Measurements from ENCODE around the gene SLC44A5.

Gene SLC44A5

DNA sequence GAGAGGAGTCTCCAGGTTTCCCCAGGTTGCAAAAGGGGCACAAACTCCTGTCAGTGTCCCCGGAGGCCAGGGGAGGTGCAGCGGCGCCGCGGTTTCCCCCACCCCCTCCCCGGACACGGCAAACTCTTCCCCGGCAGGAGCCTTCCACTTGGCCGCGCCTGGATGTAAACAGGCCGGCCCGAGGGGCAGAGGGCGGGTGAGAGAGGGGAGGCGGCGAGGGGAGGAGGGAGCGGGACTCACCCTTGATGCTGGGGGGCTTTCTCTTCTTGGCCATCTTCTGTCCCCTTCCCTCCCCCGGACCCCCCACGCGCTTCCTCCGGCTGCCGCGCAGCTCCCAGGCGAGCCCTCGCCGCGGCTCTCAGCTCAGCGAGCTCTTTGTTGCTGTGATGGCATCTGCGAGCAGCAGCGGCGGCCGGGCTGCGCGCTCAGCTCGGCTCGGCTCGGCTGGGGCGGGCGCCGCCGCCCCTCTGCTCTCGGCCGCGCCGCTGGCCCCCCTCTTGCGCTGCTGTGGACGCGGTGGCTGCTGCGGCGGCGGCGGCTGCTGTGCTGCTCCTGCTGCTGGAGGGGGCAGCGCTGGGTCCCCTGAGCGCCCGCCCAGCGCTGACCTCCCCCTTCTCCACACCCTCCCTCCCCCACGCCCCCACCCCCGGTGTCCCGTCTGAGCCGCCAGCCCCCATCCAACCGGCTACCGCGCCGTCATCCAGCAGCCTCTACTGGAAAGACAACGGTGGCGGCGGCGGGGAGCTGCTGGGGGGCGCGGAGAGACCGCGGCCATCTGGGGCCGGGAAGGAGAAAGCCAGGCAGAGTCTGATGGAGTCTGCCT lies 4.9 kb upstream of the SLC44A5 start:
- no peaks in the 10 kb centered on the region for H3K27me3 ChIP-seq (ENCODE audit: insufficient read depth, low read depth)
- no peaks in the 10 kb centered on the region for H4K20me1 ChIP-seq (ENCODE audit: insufficient read depth)
- H3K4me2 ChIP-seq = peak overlapping the region; percentile 54; the same call in 1 of the 2 replicates
- peak overlapping the region; percentile 33 for H3K4me3 ChIP-seq (IDR thresholded peaks at IDR 0.05; ENCODE audit: insufficient read depth, low read depth, low read length)
- no peaks in the 10 kb centered on the region for H3K36me3 ChIP-seq (ENCODE audit: insufficient read depth)
- H3K9ac ChIP-seq = no peak overlapping the region
- H2AFZ ChIP-seq (ENCODE audit: low read depth) = peak overlapping the region; percentile 76
- H3K27ac ChIP-seq = no peak overlapping the region
- H3K79me2 ChIP-seq (ENCODE audit: insufficient read depth, low read depth) = no peaks in the 10 kb centered on the region
- TF ChIP-seq, protein P1, sequence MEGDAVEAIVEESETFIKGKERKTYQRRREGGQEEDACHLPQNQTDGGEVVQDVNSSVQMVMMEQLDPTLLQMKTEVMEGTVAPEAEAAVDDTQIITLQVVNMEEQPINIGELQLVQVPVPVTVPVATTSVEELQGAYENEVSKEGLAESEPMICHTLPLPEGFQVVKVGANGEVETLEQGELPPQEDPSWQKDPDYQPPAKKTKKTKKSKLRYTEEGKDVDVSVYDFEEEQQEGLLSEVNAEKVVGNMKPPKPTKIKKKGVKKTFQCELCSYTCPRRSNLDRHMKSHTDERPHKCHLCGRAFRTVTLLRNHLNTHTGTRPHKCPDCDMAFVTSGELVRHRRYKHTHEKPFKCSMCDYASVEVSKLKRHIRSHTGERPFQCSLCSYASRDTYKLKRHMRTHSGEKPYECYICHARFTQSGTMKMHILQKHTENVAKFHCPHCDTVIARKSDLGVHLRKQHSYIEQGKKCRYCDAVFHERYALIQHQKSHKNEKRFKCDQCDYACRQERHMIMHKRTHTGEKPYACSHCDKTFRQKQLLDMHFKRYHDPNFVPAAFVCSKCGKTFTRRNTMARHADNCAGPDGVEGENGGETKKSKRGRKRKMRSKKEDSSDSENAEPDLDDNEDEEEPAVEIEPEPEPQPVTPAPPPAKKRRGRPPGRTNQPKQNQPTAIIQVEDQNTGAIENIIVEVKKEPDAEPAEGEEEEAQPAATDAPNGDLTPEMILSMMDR (conservative IDR thresholded peaks at IDR 0.05; ENCODE audit: low read depth, low read length) = no peak
- peaks cover 5% of the 10 kb centered on the region for H3K4me1 ChIP-seq (ENCODE audit: low read depth, poor library complexity, severe bottlenecking)

DNA sequence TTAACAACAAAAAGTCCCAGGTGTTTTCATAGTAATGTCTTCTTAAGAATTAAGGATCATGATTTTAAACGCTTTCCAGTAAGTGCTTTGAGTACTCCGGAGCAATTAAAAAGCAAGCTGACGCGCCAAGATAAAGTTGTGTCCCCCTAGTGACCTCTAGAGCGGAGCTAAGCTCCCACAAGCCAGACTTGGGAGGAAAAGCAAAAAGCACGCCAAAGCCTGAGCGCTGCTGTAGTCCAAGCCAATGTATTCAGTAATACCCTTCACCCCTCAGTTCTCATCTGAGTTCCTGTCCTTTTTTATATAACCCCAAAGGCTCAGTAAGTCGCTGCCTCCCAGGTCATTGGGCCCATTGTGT lies 3.5 kb upstream of the SLC44A5 start:
- TF ChIP-seq, protein P1 (conservative IDR thresholded peaks at IDR 0.05; ENCODE audit: low read depth, low read length) = no peak
- H3K4me3 ChIP-seq (IDR thresholded peaks at IDR 0.05; ENCODE audit: insufficient read depth, low read depth, low read length) = no peak overlapping the region
- H3K4me2 ChIP-seq = peak overlapping the region; percentile 54; the same call in 1 of the 2 replicates
- H3K79me2 ChIP-seq (ENCODE audit: insufficient read depth, low read depth) = no peaks in the 10 kb centered on the region
- H4K20me1 ChIP-seq (ENCODE audit: insufficient read depth) = no peaks in the 10 kb centered on the region
- no peak overlapping the region for H3K9ac ChIP-seq
- peaks cover 5% of the 10 kb centered on the region for H3K4me1 ChIP-seq (ENCODE audit: low read depth, poor library complexity, severe bottlenecking)
- H3K27me3 ChIP-seq (ENCODE audit: insufficient read depth, low read depth) = no peaks in the 10 kb centered on the region
- H3K27ac ChIP-seq = no peak overlapping the region
- H3K36me3 ChIP-seq (ENCODE audit: insufficient read depth) = no peaks in the 10 kb centered on the region
- peak overlapping the region; percentile 76 for H2AFZ ChIP-seq (ENCODE audit: low read depth)

DNA sequence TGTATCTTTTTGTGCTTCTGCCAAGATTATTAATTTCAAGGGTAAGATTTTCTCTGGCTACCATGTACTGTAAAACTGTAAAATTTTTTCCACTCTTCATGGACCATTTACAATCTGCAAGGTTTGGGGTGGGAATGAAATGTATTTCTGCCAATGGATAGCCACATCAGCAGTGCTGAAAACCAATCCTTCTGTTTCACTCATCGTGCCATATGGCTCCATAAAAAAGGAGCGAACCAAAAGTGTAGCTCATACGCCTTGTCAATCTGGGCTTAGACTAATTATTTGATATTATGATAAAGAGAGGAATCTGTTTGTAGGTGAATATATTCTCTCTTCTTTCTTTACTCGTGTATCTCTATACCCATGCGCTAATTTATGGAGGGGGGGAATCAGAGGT lies 3.0 kb upstream of the SLC44A5 start:
- TF ChIP-seq, protein P1 (conservative IDR thresholded peaks at IDR 0.05; ENCODE audit: low read depth, low read length) = no peak
- no peak overlapping the region for H3K27ac ChIP-seq
- no peak overlapping the region for H2AFZ ChIP-seq (ENCODE audit: low read depth)
- no peak overlapping the region for H3K4me3 ChIP-seq (IDR thresholded peaks at IDR 0.05; ENCODE audit: insufficient read depth, low read depth, low read length)
- H3K27me3 ChIP-seq (ENCODE audit: insufficient read depth, low read depth) = no peaks in the 10 kb centered on the region
- no peaks in the 10 kb centered on the region for H3K79me2 ChIP-seq (ENCODE audit: insufficient read depth, low read depth)
- H3K4me1 ChIP-seq (ENCODE audit: low read depth, poor library complexity, severe bottlenecking) = peaks cover 5% of the 10 kb centered on the region
- no peaks in the 10 kb centered on the region for H4K20me1 ChIP-seq (ENCODE audit: insufficient read depth)
- no peak overlapping the region for H3K4me2 ChIP-seq
- no peak overlapping the region for H3K9ac ChIP-seq
- H3K36me3 ChIP-seq (ENCODE audit: insufficient read depth) = no peaks in the 10 kb centered on the region

DNA sequence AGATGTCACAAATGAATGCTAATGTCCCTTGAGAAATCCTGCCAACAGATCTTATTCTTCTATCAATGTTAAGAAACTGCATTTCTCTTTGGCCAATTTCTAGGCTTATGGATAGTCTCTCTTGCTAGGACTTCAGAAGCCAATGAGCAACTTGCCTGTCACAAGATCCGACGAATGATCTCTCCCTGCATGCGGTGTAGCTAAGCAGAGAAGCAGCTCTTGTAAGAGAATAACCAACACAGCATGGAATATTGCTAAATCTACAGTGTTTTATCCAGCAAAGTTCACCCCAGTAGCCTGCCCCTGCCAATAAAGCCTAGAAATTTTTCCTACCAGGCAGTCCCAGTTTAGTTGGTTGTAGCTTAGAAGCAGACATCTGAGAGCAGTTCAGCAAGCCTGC lies 2.1 kb upstream of the SLC44A5 start:
- Histone ChIP-seq H3K27me3 (ENCODE audit: insufficient read depth, low read depth) (no peaks in the 10 kb centered on the region), H4K20me1 (ENCODE audit: insufficient read depth) (no peaks in the 10 kb centered on the region)
- TF ChIP-seq, protein P1 (conservative IDR thresholded peaks at IDR 0.05; ENCODE audit: low read depth, low read length) = no peak

More for the DNA sequence above, 2.1 kb upstream of the SLC44A5 start:
- Histone ChIP-seq H3K4me3 (IDR thresholded peaks at IDR 0.05; ENCODE audit: insufficient read depth, low read depth, low read length) (no peak overlapping the region), H3K79me2 (ENCODE audit: insufficient read depth, low read depth) (no peaks in the 10 kb centered on the region), H3K27ac (no peak overlapping the region), H3K9ac (no peak overlapping the region), H3K4me2 (no peak overlapping the region), H2AFZ (ENCODE audit: low read depth) (no peak overlapping the region), H3K36me3 (ENCODE audit: insufficient read depth) (no peaks in the 10 kb centered on the region), H3K4me1 (ENCODE audit: low read depth, poor library complexity, severe bottlenecking) (peaks cover 5% of the 10 kb centered on the region)

All from KMS-11 (cell line).